Aorta (tissue), 5 donors: Measurements from ENCODE around the gene PELI2. TPM values are rescaled to one million over a fixed set of nuclear protein-coding genes. Genes with fewer than 3 reads are reported as not detected.

ENCODE experiments used
- ATAC-seq: fragments of 200-7000 bp; cut with Tn5 transposase; one replicate; pipeline ENCODE4 v1.9.1; 2022; ENCODE audit warnings: moderate library complexity; ENCODE audit not compliant: low FRiP score
- DNase-seq, 2 donors: peaks; one replicate each; pipeline ENCODE4 v3.0.0-alpha.2; 2020
- H3K27ac ChIP-seq, 2 donors: one replicate each; pipeline ENCODE4 v1.5.1; 2013; ENCODE audit warnings: low read length in 2 of 2, mild to moderate bottlenecking in 2 of 2, moderate library complexity in 2 of 2, control low read depth in 1 of 2, inconsistent platforms in 1 of 2, low read depth in 1 of 2
- H3K27me3 ChIP-seq, 2 donors: one replicate each; pipeline ENCODE4 v1.6.1; 2013; ENCODE audit warnings: control low read depth in 1 of 2, low read length in 1 of 2, mild to moderate bottlenecking in 1 of 2, moderate library complexity in 1 of 2; ENCODE audit not compliant: insufficient read depth in 2 of 2, control insufficient read depth in 1 of 2
- H3K36me3 ChIP-seq, 2 donors: one replicate each; pipeline ENCODE4 v1.6.1; 2013; ENCODE audit warnings: control low read depth in 1 of 2, low read length in 1 of 2, mild to moderate bottlenecking in 1 of 2; ENCODE audit not compliant: insufficient read depth in 2 of 2, control insufficient read depth in 1 of 2
- H3K4me1 ChIP-seq, 2 donors: one replicate each; pipeline ENCODE4 v1.6.1; 2013; ENCODE audit warnings: low read length in 2 of 2, control low read depth in 1 of 2, mild to moderate bottlenecking in 1 of 2, moderate library complexity in 1 of 2; ENCODE audit not compliant: insufficient read depth in 2 of 2, control insufficient read depth in 1 of 2
- H3K4me3 ChIP-seq, 2 donors: one replicate each; pipeline ENCODE4 v1.5.1; 2013; ENCODE audit warnings: low read length in 2 of 2, control low read depth in 1 of 2, mild to moderate bottlenecking in 1 of 2
- H3K9me3 ChIP-seq: one replicate; pipeline ENCODE4 v1.6.1; 2013; ENCODE audit warnings: mild to moderate bottlenecking, low read length; ENCODE audit not compliant: control insufficient read depth
- WGBS, 2 donors: extraction: QIAGEN DNeasy Blood & Tissue Kit; methylation state at CpG; one replicate each; pipeline ENCODE4 v1.1.7; 2013; 5-methylcytosine and 5-hydroxymethylcytosine counted together
- intact Hi-C, 2 donors: fragments of 100-400 bp; cut with DNase I; formaldehyde crosslinking; loops; one replicate each; pipeline versions ENCODE4 v1.14.2 to v1.15.0; 2022
- polyA plus RNA-seq, 2 donors: library from polyadenylated mRNA; stranded (reverse); fragments of 200-250 nt; gene quantifications; one replicate each; pipeline ENCODE4 v1.2.3, GENCODE V29; 2013
- total RNA-seq, 2 donors: library from RNA; stranded (reverse); fragmentation: NEBNext Ultra II Directional; extraction: Animal tissue kit (Norgen Biotek cat#: 25700); gene quantifications; one replicate each; pipeline ENCODE4 v1.2.1, GENCODE V29; 2021
- donor health status: healthy with polysubstance abuse.
- donor health status: Bipolar disorder and iron deficiency.
- donor health status: DM: no; HTN: no; CAD: no.
- donor health status: DM: no; HTN: no; CAD: no.
- donor health status: DM: yes; HTN: yes; CAD: no.

PELI2 gene
- total and polyA plus RNA-seq, 4 donors = 3.6 to 22.8 (median 14.6) TPM

- Histone ChIP-seq H3K9me3 (no peaks in the 10 kb centered on the region), H3K27me3 (no peaks in the 10 kb centered on the region), H3K4me3 (no peak overlapping the region), H3K36me3 (peaks cover 0 to 5% of the 10 kb centered on the region in 2 donors), H3K27ac (no peak overlapping the region), H3K4me1 (peaks cover 7 to 11% of the 10 kb centered on the region in 2 donors)
- intact Hi-C loops = no loop called here
- ATAC-seq (no peak), DNase-seq (no peak)
- WGBS, 2 donors = 84 to 85% methylated on average over 2 of the region's 2 CpGs
These were observed 63.5 kb downstream of the PELI2 start for GRCh38 chr14:56181681-56182085.

GRCh38 chr14:56182410-56182809, 64.2 kb downstream of the PELI2 start:
- Histone ChIP-seq H3K4me3 (no peak overlapping the region), H3K36me3 (peaks cover 0 to 5% of the 10 kb centered on the region in 2 donors), H3K4me1 (peaks cover 7 to 11% of the 10 kb centered on the region in 2 donors), H3K27ac (no peak overlapping the region), H3K9me3 (no peaks in the 10 kb centered on the region), H3K27me3 (no peaks in the 10 kb centered on the region)
- intact Hi-C loops = no loop called here
- ATAC-seq (no peak), DNase-seq (no peak)
- WGBS, 2 donors = 15 to 20% methylated on average over 4 of the region's 4 CpGs

GRCh38 chr14:56183631-56184157, 65.5 kb downstream of the PELI2 start:
- Histone ChIP-seq H3K4me1 (peaks cover 7 to 11% of the 10 kb centered on the region in 2 donors), H3K27ac (no peak overlapping the region), H3K36me3 (peaks cover 0 to 2% of the 10 kb centered on the region in 2 donors), H3K27me3 (no peaks in the 10 kb centered on the region), H3K9me3 (no peaks in the 10 kb centered on the region), H3K4me3 (no peak overlapping the region)
- DNase-seq (no peak), ATAC-seq (no peak)
- WGBS, 2 donors = 93 to 95% methylated on average over 2 of the region's 2 CpGs
- intact Hi-C loops = no loop called here

- no peak for DNase-seq
- intact Hi-C loops = no loop called here
These were observed 67.8 kb downstream of the PELI2 start for GRCh38 chr14:56185992-56186391.

GRCh38 chr14:56187736-56188135, 69.5 kb downstream of the PELI2 start:
- DNase-seq (no peak), ATAC-seq (no peak)
- Histone ChIP-seq H3K4me1 (peaks cover 0 to under 1% of the 10 kb centered on the region in 2 donors), H3K27me3 (no peaks in the 10 kb centered on the region), H3K27ac (no peak overlapping the region), H3K9me3 (no peaks in the 10 kb centered on the region), H3K36me3 (no peaks in the 10 kb centered on the region), H3K4me3 (no peak overlapping the region)
- WGBS, 2 donors = 93 to 95% methylated on average over 11 of the region's 11 CpGs
- intact Hi-C loops = no loop called here

More at GRCh38 chr14:56185992-56186391, 67.8 kb downstream of the PELI2 start:
- H3K4me1 ChIP-seq = peaks cover 6 to 7% of the 10 kb centered on the region in 2 donors
- no peak overlapping the region for H3K4me3 ChIP-seq
- no peaks in the 10 kb centered on the region for H3K27me3 ChIP-seq
- H3K36me3 ChIP-seq = no peaks in the 10 kb centered on the region
- H3K9me3 ChIP-seq = no peaks in the 10 kb centered on the region
- no peak for ATAC-seq
- no peak overlapping the region for H3K27ac ChIP-seq

GRCh38 chr14:56189307-56189706, 71.1 kb downstream of the PELI2 start:
- no peak overlapping the region for H3K27ac ChIP-seq
- no peak for ATAC-seq
- WGBS, 2 donors = 74 to 85% methylated on average over 4 of the region's 4 CpGs
- DNase-seq = no peak
- no peaks in the 10 kb centered on the region for H3K36me3 ChIP-seq
- H3K9me3 ChIP-seq = no peaks in the 10 kb centered on the region
- intact Hi-C loops = no loop called here
- no peaks in the 10 kb centered on the region for H3K4me1 ChIP-seq
- H3K4me3 ChIP-seq = no peak overlapping the region
- no peaks in the 10 kb centered on the region for H3K27me3 ChIP-seq

- Histone ChIP-seq H3K36me3 (no peaks in the 10 kb centered on the region), H3K9me3 (no peaks in the 10 kb centered on the region), H3K27me3 (no peaks in the 10 kb centered on the region), H3K4me1 (peaks cover 0 to 1% of the 10 kb centered on the region in 2 donors), H3K27ac (no peak overlapping the region), H3K4me3 (no peak overlapping the region)
- DNase-seq (no peak), ATAC-seq (no peak)
- intact Hi-C loops = no loop called here
- WGBS, 2 donors = 79 to 92% methylated on average over 1 of the region's 1 CpG
These were observed 75.1 kb downstream of the PELI2 start for GRCh38 chr14:56193347-56193746.

GRCh38 chr14:56194042-56194441, 75.8 kb downstream of the PELI2 start:
- intact Hi-C loops = no loop called here
- peaks cover 0 to 1% of the 10 kb centered on the region in 2 donors for H3K4me1 ChIP-seq
- no peaks in the 10 kb centered on the region for H3K27me3 ChIP-seq
- 87 to 92% methylated on average over 7 of the region's 7 CpGs for WGBS, 2 donors
- no peak overlapping the region for H3K4me3 ChIP-seq
- DNase-seq (no peak), ATAC-seq (no peak)
- H3K27ac ChIP-seq = no peak overlapping the region
- H3K36me3 ChIP-seq = no peaks in the 10 kb centered on the region
- no peaks in the 10 kb centered on the region for H3K9me3 ChIP-seq

GRCh38 chr14:56195223-56195622, 77.0 kb downstream of the PELI2 start:
- Histone ChIP-seq H3K9me3 (no peaks in the 10 kb centered on the region), H3K4me1 (peaks cover 0 to 1% of the 10 kb centered on the region in 2 donors), H3K27me3 (no peaks in the 10 kb centered on the region), H3K4me3 (no peak overlapping the region), H3K27ac (no peak overlapping the region), H3K36me3 (no peaks in the 10 kb centered on the region)
- DNase-seq = no peak
- 82% methylated on average over 5 of the region's 5 CpGs for WGBS, 2 donors
- ATAC-seq = no peak
- intact Hi-C loops = no loop called here
